NCI-H1092 (cell line): ENCODE results near the gene FBXL15.
A peak's percentile ranks its signal among the peaks of the same experiment; 100 is the strongest.

Experiments
- DNase-seq: peaks from one replicate; lab custom pipeline; 2025; lab: John Stamatoyannopoulos, UW

The FBXL15 gene

DNA sequence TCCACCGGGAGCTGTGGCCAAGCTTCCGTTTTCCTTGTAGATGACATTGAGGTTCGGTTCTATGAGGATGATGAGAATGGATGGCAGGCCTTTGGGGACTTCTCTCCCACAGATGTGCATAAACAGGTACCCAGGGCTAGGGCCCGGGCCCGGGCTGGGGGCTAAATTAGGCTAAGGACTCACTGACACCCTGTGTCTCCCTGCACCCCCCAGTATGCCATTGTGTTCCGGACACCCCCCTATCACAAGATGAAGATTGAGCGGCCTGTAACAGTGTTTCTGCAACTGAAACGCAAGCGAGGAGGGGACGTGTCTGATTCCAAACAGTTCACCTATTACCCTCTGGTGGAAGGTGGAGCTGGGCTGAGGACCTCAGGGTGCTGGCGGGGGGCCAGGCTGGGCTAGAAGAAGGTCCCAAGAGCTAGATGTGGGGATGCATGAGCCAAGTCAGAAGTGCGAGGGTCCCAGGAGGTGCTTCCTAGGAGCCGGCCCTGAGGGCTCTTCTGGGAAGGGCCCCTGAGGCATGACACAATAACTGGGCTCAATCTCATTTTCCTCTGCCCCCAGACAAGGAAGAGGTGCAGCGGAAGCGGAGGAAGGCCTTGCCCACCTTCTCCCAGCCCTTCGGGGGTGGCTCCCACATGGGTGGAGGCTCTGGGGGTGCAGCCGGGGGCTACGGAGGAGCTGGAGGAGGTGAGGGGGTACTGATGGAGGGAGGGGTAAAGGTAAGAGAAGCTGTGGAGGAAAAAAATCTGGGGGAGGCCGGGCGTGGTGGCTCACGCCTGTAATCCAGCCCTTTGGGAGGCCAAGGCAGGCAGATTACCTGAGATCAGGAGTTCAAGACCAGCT is 22.2 kb upstream of the FBXL15 start:
- DNase-seq, result no peak

DNA sequence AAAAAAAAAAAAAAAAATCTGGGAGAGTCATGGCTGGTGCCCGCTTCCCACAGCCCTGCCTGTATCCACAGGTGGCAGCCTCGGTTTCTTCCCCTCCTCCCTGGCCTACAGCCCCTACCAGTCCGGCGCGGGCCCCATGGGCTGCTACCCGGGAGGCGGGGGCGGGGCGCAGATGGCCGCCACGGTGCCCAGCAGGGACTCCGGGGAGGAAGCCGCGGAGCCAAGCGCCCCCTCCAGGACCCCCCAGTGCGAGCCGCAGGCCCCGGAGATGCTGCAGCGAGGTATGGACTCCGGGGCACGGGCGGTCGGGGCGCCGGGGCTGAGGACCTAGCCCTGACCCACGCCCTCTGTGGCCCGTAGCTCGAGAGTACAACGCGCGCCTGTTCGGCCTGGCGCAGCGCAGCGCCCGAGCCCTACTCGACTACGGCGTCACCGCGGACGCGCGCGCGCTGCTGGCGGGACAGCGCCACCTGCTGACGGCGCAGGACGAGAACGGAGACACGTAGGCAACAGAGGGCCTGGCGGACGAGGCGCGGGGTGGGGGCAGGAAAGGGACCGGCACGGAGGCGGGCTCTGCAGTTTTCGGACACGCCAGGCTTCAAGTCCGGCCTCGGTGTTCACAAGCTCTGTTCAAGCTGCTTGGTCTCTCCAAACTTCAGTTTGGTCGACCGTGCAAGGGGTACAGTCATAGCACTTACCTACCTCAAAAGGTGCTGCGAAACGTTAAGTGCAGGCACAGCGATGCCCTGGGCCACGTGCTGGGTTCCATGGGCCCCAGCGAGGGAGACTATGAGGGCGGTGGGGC is 21.2 kb upstream of the FBXL15 start:
- peak; percentile 58 for DNase-seq

- DNase-seq, result no peak
Observed at GRCh38 chr10:102400076-102400475, 20.6 kb upstream of the FBXL15 start.

DNA sequence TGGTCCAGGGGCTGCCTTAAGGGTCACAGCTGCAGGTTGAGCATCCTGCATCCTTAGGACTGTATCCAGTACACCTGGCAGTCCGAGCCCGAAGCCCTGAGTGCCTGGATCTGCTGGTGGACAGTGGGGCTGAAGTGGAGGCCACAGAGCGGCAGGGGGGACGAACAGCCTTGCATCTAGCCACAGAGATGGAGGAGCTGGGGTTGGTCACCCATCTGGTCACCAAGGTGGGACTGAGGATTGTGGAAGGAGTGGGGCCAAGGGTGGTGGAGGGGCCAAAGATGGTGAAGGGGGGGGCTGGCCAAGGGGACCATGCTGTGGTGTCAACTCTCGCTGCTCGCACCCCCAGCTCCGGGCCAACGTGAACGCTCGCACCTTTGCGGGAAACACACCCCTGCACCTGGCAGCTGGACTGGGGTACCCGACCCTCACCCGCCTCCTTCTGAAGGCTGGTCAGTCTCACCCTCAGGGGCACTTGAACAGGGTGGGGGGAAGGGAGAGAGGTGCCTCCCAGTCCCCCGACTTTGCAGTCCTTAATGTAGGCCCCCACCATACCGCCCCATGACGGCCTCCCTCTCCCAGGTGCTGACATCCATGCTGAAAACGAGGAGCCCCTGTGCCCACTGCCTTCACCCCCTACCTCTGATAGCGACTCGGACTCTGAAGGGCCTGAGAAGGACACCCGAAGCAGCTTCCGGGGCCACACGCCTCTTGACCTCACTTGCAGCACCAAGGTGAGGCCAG is 19.9 kb upstream of the FBXL15 start:
- DNase-seq, result no peak

DNA sequence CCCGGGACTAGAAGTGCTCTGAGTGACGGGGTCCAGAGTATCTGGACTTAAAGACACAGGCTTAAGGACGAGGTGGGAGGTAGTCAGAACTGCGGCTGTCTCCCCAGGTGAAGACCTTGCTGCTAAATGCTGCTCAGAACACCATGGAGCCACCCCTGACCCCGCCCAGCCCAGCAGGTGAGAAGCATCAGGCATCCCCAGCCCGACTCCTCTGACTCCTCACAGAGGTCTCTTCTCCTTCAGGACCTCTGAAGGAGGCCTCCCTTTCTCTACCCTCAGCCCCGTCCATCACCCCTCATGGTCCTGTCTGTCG is 19.3 kb upstream of the FBXL15 start:
- no peak for DNase-seq

GRCh38 chr10:102401735-102402511 is 18.7 kb upstream of the FBXL15 start:
- no peak for DNase-seq

GRCh38 chr10:102402512-102402896 is 18.1 kb upstream of the FBXL15 start:
- no peak for DNase-seq

DNA sequence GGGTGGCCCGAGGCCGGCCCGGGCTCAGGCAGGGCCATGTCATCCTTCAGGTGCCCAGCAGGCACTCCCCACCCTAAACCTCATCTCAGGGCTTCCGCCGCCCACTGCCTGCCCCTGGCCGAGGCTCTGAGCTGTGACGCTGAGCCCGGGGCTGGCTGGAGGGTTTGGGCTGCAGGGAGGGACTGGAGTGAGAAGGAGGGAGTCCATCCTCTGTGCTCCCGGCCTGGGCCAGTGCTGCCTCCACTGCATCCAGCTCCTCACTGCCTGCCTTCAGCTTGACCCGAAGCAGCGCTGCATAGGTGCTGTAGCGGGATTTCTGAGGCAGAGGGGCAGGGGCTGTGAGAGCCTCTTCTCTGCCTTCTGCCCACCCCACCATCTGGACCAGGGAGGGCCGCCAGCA is 17.5 kb upstream of the FBXL15 start:
- no peak for DNase-seq

DNA sequence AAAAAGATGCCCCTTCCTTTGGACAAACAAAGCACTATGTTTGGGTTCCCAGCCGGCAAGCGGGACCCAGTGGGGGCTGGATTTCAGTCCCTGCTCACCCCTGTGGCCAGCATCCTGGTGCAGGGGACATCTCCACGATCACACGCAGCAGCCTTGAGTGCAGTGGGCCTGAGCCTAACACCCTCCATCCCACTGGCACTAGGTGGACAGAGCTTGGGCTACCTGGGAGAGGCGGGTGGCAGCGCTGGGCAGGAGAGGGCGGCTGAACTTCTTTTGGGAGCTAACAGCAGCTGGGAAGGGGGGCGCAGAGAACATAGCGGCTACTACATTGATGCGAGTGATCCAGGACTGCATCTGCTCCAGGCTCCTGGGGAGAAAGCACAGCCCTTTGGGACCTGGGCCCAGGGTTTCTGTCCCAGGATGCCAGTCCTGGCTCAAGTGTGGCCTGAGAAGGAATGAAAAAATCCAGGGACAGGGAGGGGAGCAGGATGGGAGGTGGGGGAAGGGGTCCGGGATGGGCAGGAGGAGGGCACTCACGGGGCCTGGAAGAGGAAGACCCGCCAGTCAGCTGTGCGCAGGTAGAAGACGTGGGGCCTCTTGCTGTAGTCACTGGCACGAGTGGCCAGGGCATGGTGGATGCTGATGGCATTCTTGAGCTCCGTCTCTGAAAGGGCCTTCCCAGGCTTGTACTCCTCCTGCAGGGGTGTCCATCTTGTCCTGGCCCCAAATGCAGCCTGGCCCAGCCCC is 16.1 kb upstream of the FBXL15 start:
- no peak for DNase-seq

DNA sequence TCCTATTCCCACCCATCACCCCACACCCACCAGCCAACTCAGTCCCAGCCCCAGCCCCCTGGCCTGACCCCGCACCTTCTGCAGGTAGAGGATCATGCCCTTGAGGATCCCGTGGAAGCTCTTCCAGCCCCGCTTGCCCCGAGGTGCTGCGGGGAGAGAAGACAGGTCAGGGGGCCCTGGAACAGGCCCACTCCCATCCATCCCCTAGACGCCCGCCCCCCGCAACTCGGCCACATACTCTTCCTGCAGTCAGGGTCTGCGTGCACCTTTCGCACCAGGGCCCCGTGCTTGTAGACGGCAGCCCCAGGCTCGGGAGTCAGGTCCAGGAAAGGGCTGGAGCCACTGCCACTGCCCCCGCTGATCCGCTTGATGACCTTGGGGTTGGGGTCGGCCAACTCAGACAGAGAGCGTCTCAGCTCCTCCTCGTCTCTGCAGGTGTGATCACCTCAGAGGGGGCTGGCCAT is 15.5 kb upstream of the FBXL15 start:
- no peak for DNase-seq

DNA sequence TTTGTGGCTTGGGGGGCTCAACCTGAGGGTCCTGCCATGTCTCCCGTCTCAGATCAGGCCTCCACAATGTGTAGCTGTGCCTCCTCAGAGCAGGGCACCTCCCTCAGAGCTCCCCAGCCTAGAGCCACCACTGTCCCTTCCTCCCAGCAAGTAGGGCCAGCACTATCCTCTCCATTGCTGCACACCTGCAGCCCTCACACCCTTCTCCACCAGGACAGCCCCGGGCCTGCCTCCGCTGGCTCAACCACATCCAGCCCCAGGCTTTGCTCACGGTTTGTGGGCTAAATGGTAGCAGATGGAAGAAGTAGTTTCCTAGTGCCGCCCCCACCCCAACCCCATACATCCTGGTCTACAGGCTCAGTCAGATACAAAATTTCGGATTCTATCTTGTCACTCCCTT is 15.0 kb upstream of the FBXL15 start:
- DNase-seq, result no peak

DNA sequence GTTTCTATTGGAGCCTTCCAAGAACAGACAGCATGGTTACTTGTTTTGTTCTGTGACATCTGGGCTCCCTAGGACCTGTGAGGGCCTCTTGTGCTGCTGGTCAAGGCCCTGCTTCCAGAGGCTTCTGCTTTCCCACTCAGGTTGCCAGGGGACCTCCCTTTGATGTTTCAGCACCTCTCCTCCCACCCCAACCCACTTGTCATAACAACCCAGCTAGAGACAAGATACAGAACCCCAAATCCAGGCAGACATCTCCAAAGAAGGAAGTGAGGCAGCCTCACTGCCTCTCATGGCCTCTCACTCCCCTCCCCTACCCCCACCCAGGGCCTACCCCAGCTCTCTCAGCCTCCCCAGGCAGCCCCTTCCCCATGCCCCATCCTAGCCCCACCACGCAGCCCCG is 13.8 kb upstream of the FBXL15 start:
- DNase-seq, result no peak

DNA sequence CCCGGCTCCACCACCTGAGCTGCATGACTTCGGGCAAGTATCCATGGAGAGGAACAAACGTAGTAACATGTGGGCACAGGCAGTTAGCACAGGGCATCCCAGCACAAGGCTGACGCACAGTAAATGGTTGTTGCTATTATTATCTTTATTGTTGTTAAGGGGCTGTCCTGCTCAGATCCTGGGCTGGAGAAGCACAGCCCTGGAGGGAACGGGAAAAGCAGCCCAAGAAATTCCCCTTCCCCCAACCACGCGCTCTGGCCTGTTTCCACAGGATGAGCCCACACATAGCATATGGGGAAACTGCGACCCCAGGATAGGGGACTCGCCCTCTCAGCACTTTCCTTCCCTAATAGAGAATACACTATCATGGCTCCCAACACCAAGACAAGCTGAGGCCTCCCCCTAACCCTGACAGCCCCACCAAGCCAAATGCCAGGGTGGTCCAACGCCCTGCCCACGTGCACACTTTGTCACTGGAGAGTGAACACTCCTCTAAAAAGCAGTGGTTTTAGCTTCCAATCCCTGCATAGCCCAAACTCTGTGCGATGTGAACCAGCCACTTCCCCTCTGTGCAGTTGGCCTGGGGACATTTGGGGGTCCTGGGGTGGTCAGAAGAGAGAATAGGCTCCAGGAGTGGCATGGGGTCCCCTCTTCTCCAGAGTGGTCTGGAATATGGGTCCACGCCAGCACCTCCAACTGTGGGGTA is 13.1 kb upstream of the FBXL15 start:
- no peak for DNase-seq

DNA sequence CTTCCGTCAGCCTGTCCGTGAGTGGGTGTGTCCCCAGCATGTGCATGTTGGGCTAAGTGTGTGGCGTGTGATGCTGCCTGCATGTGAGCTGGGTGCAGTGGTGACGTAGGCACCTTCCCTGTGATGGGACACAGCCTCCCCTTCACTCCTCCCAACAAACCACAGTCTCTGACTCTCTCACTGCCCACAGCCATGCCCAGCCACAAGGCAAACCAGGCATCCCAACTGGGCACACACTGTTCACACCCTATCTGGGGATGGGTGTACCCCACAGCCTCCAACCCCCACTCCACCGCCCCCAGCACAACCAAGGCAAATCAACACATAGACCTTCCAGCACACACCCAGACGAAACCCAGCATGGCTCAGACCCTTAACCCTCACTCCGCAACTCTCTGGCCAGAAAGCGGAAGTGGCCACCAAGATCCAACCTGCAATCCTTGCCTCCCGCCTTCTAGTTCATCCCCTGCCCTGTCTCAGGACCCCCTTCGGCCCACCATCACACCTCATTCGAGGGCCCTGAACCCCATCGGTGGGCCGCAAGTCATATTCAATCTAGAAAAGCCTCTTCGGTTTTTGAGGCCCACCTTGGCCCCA is 12.4 kb upstream of the FBXL15 start:
- no peak for DNase-seq

GRCh38 chr10:102408728-102409603 is 11.7 kb upstream of the FBXL15 start:
- DNase-seq, result peak; percentile 11

DNA sequence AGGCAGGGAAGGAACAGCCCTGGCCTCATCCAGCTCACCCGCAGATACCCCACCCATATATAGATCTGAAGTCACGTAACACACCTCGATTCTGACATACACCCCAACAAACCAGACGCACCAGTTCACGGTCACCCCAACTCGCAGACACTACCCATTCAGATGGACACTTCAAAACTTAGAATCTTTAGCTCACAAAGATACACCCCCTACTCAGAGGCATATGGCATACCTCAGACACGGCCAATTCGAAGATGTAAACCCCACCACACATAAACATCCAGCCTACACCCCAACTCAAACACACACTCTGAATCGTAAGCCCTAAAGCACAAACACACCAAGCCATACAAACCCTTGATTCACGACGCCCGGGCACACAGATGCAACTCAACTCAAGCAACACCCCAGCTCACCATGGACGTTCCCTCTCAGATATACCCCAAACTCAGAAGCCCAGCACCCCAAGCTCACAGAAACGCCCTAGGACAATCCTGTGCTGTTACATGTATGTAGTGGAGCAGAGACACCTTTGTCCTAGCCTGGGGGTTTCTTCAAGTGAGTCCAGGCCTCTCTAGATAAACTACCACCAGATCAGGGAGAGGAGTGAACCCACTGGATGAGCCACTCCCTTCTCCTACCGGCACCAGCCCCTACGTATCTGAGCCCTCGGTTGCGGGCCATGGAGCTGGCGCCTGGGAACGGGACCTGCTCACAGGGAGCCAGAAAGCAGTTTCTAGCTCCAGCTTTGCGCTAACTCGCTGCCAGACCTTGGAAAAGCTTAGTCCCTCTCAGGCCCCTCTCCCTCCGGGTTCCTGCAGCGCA is 10.8 kb upstream of the FBXL15 start:
- no peak for DNase-seq

DNA sequence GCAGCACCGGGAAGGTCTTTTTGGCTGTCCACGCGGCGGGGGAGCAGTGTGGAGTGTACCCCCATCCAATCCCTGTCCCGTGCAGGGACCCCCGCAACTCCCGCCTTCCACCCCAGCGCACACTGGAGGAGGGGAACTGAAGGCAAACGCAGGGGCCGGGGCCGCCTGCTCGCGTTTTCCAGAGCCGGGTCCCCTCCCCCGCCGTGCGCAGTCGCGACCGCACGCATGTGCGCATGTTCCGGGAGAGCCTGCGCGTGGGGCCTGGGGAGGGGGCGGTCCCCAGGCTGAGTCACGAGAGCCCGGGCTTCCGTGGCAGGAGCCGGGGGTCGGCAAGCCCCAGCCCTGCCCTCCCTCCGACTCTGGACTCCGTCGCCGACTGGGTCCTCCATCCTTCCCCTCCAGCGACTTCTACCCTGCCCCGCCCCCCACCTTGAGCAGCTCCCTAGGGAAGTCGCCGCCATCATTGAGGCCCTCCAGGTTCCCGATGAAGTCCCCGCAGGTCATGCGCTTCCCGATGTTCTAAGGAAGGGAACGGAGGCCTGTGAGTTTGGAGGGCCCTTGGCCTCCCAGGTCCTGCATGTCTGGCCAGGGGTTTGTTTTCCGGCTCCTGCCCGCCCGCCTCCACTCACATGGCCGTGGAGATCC is 10.1 kb upstream of the FBXL15 start:
- no peak for DNase-seq
